Activated T-helper 9 cell treated with anti-CD3 and anti-CD28 coated beads, Interleukin-2, amount 50 U/mL, for 16 hours (primary cell): ENCODE results near the gene MYO18A.
"Not testable (repeated sequence)": the region's sequence is repeated elsewhere in the genome, so short reads cannot be mapped to it uniquely, and the experiment has no call there.

Experiments
- DNase-seq: peaks from one replicate; pipeline ENCODE4 v3.0.0-alpha.2; 2020; ENCODE audit warnings: low read depth

MYO18A gene

DNA sequence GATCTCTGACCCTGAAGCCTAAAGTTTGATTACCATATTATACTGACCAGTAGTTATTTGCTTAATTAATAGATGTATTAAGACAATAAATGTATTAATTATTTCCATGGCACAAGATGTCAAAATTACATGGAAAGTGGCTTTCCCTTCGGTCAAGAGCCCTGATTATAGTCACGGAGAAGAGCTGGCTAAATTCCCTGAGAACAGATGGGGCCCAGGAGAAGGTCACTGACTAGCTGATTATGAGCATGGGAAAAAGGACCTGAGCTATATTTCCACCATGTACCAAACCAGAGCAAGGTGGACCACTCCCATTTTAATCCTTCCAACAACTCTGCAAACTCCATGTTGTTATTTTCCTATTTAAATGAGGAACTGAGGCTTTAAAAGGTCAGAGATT lies 12.9 kb upstream of the MYO18A start:
- no peak for DNase-seq

DNA sequence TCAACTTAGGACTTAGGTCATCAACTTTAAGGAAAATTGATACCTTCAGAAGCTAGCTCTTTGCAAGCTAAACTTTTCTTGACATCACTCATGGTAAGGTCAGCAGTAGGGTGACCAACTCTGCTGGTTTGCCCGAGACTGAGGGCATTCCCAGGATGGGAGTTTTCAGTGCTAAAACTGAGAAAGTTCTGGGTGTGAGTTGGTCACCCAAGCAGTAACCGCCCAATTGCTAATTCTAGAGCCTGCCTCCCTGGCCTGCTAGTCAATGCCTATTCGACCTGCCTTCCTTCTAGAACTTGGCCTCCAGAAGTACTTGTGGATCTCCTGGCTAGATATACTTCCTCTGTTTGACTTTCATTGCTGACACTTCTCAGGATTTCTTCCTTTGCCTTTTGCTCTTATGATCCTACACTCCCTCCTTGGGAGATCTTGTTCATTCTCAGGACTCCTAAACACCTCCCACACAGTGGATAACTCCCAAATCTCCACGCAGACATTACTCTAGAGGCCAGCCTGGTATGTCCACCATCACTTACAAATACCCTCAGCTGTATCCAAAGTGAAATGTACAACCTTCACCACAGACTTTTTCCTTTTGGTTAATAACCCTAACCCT lies 10.5 kb upstream of the MYO18A start:
- DNase-seq = no peak

DNA sequence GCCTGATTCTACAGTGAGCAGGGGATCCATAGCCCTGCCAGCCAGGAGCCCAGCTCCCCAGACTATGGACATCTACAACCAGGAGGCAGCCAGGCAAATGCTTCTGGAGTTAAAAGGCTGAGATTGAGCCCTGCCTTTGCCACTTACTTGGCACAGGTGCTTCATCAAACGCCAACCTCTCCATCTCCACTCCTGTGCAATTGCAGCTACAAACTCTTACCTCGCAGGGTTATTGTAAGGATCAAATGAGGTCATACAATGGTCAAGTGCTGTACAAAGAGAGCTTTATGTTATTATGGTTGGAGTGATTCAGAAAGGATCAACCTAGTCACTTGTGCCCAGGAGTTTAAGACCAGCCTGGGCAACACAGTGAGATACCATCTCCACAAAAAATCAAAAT lies 9.8 kb upstream of the MYO18A start:
- DNase-seq = no peak

GRCh38 chr17:29189355-29189754 lies 9.2 kb upstream of the MYO18A start:
- DNase-seq = no peak

DNA sequence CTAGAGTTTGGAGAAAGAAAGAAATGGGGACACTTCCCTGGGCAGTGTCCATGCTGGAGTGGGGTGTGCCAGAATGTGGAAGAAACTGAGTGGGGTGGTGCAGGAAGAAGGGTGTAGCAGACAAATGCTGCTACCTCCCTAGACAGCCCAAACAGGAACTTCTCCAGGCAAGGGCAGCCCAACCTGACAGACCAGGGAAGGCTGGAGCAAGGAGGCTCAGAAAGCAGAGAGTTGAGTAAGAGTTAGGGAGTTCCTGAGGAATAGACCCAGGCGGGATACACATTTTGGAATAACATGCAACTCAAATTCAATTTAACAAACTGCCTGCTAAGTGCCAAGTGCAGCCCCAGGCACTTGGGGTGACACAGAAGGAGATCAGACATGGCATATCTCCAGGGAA lies 1.0 kb upstream of the MYO18A start:
- no peak for DNase-seq

DNA sequence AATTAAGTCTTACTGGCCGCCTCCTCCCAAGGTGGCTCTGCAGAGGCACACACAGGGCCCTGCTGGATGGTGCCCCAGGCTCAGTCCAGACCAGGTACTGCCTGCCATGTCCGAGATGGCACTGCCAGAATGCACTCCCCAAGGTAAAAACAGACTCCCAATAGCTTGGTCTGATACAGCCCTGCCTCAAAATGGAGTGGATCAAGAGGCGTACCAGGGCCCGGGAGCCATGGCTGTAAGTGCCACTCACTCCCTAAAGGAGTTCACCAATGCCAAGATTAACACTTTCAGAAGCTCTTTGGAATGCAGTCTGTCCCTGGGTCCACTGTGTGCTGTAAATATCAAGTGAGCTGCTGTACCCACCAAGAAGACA lies 576 bp upstream of the MYO18A start:
- DNase-seq = no peak

DNA sequence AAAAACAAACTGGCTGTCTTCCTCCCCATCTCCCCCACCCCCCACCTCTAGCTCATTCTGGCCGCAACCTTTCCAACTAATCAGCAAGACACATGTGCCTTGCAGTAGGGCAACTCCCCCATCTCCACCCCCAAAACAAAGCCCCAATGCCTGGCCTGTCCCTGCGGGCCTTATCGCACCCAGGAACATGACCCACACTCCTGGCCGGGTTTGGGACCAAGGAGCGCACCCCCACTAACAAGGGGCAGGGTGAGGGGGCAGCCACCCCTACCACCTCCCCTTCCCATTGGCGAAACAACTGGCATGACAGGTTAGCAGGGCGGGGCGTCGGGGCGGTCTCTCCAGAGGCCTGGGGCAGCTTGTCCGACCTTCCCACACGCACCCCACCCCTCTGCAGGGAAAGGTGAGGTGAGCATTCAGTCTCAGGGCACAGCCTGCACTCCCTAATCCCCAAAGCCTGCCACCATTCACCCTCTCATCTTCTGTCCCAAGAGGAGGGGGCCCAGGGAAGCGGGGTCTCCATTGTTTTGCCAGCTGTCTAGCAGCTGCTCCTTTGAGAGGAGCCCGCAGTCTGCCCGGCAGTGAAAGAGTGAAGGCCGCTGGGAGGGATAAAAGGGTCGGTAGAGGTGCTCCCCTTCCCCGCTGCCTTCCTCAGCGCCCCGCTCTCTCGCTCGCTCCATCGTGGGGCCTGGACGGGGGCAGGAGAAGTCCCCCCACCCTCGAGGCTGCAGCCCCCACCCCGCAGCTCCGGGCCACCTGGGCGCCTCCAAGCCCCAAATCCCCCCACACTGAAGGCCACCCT lies 765 bp downstream of the MYO18A start:
- no peak for DNase-seq

- DNase-seq = no peak
Measured at GRCh38 chr17:29178750-29179231, 1.4 kb downstream of the MYO18A start.

GRCh38 chr17:29177871-29178749 lies 2.1 kb downstream of the MYO18A start:
- no peak for DNase-seq

- no peak for DNase-seq
Measured at GRCh38 chr17:29177541-29177870, 2.7 kb downstream of the MYO18A start.

DNA sequence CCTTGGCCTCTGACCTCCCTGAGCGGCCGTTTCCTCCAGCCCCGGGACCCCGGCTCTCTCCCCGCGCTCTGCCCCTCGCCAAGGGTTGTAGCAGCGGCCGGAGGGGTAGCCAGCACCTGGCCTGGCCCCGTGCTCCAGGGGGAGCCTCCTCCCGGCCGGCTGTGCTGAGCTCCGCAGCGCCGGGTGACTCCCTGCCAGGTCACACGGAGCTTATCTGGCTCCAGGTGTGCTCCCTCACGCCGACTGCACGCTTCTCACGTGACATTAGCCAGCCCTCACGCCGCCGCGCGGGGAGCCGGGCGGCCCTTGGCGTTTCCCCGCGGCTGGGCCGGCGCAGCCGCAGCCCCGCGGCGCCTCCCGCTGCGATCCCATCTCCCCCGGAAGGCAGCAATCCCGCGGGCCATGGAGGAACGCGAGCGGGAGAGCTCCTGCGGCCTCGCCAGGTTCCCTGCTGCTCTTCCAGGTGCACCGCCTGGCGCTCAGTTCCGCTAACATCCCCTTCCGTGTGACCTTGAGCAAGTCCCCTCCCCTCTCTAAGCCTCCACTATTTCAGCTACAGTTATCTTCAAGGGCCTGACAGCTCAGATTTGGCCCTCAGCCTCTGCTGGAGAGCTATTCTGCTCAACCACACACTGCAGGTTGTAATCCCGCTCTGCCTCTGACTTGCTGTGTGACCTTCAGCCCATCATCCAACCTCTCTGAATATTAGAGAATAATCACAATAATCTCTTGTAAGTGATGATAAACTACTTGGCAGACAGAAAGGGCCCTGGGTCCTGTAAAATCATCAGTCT lies 3.4 kb downstream of the MYO18A start:
- peak; percentile 42 for DNase-seq

DNA sequence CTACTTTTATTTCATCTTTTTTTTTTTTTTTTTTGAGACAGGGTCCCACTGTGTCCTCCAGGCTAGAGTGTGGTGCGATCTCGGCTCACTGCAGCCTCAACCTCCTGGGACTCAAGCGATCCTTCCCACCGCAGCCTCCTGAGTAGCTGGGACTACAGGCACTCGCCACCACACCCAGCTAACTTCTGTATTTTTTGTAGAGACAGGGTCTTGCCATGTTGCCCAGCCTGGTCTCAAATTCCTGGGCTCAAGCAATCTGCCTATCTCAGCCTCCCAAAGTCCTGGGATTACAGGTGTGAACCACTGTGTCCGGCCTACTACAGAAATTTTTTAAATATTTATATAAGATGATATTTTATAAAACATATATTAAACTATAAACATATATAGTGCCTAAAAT lies 4.8 kb downstream of the MYO18A start:
- DNase-seq = no peak

- DNase-seq = no peak
Measured at GRCh38 chr17:29172589-29172988, 7.6 kb downstream of the MYO18A start.

- no peak for DNase-seq
Measured at GRCh38 chr17:29170682-29171081, 9.5 kb downstream of the MYO18A start.

- no peak for DNase-seq
Measured at GRCh38 chr17:29169806-29170591, 10.2 kb downstream of the MYO18A start.

GRCh38 chr17:29168759-29169126 lies 11.5 kb downstream of the MYO18A start:
- DNase-seq = not testable (repeated sequence)

GRCh38 chr17:29168079-29168758 lies 12.0 kb downstream of the MYO18A start:
- DNase-seq = no peak

GRCh38 chr17:29167393-29168078 lies 12.7 kb downstream of the MYO18A start:
- DNase-seq = no peak

- no peak for DNase-seq
Measured at GRCh38 chr17:29166507-29166887, 13.7 kb downstream of the MYO18A start.
